HG02870 (cell line): ENCODE measurements around the gene SLC5A11.
"Not testable (repeated sequence)": the region's sequence is repeated elsewhere in the genome, so short reads cannot be mapped to it uniquely, and the experiment has no call there.

Source experiments
- ATAC-seq: cut with Tn5 transposase; IDR thresholded peaks from one replicate; pipeline ENCODE4 v1.9.1; 2021; ENCODE audit warnings: mild to moderate bottlenecking, moderate library complexity; ENCODE audit not compliant: unreplicated experiment

SLC5A11 gene, protein sequence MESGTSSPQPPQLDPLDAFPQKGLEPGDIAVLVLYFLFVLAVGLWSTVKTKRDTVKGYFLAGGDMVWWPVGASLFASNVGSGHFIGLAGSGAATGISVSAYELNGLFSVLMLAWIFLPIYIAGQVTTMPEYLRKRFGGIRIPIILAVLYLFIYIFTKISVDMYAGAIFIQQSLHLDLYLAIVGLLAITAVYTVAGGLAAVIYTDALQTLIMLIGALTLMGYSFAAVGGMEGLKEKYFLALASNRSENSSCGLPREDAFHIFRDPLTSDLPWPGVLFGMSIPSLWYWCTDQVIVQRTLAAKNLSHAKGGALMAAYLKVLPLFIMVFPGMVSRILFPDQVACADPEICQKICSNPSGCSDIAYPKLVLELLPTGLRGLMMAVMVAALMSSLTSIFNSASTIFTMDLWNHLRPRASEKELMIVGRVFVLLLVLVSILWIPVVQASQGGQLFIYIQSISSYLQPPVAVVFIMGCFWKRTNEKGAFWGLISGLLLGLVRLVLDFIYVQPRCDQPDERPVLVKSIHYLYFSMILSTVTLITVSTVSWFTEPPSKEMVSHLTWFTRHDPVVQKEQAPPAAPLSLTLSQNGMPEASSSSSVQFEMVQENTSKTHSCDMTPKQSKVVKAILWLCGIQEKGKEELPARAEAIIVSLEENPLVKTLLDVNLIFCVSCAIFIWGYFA

DNA sequence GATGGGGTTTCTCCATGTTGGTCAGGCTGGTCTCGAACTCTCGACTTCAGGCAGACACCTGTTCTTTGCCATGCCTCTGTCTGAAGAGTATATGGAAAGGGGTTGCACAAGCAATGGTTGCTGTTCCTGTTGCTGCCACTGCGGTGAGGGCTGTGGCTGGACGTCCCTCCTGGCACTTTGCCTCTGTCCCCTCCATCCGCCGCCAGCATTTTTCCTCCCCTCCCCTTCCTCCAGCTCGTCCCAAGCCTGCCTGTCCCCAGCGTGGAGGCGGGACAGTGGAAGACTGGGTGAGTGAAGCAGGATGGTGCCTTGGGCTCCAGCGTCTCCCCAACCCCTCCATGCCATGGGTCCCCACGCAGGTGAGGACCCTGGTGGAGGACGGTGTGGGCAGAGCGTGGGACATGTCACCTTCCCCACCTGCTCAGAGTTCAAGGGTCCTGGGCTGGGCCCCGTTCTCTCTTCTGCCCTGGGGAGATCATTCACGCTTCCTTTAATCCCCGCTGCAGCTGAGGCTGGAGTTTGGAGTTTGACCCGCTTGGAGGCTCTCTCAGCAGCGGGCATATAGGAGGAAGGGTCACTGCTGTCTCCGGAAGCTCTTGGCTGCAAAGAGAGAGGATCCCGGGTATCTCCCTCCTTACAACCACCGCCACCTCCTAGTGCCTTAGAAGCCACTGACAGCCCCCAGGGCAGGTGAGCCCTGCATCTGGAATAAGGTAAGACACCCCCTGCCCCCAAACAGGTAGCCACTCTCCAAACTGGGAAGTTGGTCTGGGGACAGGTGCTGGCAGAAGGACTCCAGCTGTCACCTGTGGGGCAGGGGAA, at the start of gene SLC5A11:
Gene SLC5A11 (plus strand): TSS at position 238 of the 822 bp plus-strand sequence. CDS start 12,681 bp downstream, outside the sequence.
- no peak for ATAC-seq

DNA sequence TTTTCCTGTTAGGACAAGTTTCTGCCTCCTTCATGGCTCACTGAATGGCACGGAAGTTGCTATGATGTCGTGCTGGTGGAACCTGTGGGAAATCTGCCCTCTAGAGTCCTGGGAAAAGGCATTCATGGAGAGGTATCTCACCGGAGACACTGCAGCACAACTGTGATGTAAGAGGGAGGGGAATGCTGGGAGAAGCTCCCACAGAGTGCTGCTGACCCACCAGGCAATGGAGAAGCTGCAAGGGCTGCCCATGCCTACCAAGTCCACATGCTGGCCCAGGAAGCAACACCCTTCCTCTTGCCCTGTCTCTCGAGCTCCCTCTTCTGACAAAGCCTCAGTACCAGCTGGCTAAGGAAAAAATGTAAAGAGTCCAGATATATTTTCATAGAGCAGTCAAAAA, 45.2 kb upstream of the SLC5A11 start:
- no peak for ATAC-seq

DNA sequence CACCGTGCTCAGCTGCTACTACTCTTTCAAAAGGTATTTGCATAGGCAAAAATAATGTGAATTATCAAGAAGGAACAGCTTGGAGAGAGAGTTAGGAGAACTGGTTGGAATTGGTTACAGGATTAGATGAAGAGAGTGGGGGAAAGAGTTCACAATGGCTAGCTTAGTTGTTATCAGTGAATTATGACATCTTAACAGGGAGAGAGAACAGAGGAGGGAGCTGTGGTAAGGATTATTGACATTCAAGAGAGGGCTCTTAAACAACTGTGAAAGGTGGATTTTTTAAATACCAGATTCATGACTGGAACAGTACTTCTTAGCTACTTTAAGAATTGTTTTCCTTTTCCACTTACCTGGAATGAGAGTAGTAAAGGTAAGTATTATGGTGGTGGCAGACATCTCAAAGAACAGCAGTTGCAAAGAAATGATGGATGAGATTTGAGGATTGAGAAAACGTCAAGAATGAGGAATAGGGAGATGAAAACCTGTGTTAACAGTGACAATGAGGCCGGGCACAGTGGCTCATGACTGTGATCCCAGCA, 43.9 kb upstream of the SLC5A11 start:
- ATAC-seq = no peak

DNA sequence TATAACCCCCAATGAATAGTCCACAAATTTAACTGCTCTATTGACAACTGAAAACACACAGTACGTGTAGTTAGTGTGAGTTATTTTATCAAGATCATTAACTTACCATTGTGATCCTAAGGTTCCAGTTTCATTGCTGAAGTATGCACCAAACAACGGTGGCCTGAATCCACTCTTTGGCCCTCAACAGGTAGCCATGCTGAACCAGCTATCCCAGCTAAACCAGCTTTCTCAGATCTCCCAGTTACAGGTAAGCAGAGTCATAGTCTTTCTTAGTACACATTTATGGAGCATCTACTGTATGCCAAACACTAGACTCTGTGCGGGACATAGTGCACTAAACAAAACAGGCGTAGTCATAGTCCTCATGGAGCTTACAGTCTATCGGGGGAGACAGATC, 40.3 kb upstream of the SLC5A11 start:
- no peak for ATAC-seq

DNA sequence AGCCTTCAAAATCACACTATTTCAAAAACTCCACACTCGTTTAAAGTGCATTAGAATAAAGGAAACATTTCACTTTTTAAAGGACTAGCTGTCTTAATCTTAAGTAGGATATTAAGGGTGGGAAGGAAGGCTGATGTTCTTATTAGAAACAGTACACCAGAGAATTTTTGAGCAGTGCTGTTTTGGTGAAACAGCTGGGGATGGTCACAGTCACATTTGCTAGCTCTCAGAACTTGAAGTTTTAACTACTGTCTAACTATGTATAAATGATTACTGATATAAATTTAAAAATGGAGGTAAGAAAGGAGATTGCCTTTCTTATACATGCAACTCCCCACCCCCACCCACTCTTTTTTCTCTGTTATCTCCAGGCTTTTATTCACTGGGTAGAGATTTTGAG, 38.5 kb upstream of the SLC5A11 start:
- ATAC-seq = no peak

DNA sequence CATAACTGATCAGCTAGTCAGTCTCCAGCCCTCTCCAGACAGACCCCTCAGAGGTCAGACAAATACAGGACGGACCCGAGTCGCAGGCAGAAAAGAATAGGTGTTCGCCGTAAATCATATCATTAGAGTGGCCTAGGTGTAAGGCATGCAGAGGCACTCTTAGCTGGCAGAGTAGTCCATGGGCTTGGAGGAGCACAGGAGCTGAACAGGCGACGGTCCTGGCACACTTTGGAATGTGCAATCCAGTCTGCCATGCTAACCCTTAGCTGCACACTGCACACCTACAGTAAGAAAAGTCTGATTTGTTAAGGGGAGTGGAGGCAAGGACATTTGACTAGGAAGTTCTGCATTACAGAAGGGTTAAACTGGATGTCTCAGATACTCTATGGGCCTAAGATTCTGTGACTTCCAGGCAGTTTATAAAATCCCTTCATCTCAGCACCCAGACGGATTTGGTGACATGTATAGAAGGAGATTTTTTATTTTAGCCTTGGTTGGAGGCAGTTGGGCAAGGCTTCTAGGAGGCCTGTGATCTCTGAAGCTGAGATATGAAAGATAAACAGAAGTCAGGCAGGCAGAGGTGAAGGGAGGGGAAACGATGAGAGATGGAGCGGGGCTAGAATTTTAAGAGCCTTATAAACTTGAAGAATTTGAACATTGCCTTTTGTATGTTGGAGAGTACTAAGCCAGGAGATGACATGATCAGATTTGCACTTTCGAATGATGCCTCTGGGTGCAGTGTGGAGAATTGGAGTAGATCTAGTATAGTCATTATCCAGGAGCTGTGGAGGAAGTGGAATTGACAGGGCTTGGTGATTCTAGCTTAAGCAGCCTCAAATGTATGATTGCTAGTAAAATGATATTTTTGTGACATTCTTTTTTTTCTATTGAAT, 34.6 kb upstream of the SLC5A11 start:
- ATAC-seq = no peak

DNA sequence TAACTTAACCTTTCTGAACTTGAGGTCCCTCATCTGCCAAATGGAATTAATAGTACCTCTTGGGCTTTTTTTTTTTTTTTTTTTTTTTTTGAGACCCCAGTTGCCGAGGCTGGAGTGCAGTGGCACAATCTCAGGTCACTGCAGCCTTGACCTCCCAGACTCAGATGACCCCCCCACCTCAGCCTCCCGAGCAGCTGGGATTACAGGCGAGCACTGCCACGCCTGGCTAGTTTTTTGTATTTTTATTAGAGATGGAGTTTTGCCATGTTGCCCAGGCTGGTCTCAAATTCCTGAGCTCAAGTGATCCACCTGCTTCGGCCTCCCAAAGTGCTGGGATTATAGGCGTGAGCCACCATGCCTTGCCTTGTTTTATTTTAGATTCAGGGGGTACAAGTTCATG, 33.0 kb upstream of the SLC5A11 start:
- ATAC-seq = not testable (repeated sequence)

DNA sequence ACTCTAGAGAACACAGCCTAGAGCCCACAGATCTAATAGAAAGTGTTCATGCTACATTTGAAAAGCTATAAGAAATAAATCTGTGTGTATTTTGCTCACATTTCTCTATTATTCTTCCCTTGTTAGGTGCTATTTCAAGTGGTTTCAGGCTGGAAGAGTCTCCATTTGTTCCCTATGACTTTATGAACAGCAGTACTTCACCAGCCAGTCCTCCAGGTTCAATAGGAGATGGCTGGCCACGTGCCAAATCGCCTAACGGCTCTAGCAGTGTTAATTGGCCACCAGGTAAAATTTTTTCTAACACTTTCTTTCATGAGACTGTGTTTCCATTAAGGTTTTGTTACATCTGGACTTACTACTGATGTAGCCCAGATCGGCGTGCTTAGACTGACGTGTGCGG, 30.7 kb upstream of the SLC5A11 start:
- ATAC-seq = no peak

DNA sequence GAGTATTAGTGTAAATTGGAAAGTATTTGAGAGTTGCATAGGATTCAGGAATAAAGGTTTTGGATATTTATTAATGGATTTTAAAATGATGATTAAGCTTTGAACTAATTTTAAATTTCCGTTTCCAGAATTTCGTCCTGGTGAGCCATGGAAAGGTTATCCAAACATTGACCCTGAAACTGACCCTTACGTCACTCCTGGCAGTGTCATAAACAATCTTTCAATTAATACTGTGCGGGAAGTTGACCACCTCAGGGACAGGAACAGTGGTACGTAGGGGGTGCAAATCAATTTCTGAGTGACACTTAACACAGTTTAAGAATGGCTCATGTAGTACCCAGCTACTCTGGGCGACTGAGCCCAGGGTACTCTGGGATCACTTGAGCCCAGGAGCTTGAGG, 29.1 kb upstream of the SLC5A11 start:
- ATAC-seq = no peak

DNA sequence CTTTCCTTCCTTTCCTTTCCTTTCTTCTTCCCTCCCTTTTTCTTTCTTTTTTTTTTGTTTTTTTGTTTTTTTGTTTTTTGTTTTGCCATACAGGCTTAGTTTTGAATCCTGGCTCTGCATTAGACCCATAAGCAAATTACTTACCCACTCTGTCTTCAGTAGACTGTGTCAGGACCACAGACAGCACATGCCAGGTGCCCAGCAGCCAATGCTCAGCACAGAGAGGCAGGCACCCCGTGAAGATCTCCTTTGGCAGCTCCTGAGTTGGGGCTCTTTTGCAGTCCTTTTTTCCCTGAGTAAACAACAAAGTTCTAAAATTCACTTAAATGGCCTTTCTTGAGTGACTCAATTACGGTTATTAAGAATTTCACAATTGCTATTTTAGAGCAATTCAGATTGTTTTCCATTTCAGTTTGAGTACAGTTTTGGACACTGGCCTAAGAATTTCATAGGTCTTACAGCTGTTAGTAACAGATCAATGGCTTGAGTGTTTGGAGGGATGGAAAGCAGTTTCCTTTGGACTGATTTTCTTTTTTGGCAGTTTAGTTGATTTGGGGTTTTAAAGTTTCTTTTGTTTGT, 26.2 kb upstream of the SLC5A11 start:
- ATAC-seq = no peak

DNA sequence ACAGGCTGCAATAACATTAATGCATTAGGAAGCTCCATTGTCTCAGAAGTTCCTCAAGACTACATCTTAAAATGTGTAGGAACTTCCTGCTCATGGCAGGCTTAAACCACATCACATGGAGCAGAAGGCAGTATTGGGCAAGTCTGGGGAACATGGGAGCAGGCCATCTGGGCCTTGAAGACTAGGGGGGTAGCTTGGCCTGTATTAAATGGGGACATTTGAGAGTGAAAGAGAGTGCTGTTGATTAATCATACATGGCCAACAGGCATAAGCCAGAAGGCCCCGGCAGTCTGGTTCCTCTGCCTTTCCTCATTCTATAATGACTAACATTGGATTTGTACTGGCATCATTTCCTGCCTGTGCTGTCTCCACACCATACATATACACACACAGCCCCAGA, 25.2 kb upstream of the SLC5A11 start:
- ATAC-seq = no peak

DNA sequence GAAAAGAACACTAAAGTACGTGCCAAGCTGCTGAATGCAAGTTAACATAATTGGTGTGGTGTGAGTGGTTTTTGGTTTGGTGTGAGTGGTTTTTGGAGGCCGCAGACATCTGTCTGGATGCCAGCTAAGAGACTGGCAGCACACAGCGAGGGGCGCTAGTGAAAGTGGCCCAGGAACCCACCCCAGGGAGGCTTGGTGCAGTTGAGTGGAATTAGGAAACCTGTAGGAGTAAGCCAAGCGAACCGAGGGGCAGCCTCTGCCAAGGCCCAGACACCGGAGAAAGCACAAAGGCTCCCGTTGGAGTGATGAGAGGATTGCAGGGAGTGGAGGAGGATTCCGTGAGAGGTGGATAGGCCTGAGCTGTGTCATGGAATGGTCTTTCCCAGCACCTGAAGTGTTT, 24.6 kb upstream of the SLC5A11 start:
- ATAC-seq = no peak

DNA sequence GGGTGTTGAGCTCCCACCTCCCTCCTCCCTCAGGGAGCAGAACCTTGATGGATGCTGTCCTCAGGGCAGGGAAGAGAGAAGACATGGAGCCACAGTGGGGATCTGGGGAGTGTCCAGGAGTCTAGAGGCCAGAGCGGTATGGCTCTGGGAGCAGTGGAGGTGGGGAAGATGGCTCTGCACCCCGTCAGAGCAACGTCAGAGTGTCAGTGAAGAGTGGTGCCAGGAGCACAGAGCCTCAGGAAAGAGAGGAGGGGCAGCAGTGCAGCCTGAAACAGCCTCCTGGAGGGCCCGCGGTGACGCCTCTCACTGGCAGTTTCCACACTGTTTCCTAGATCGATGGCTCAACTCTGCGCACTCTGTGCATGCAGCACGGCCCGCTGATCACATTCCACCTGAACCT, 23.2 kb upstream of the SLC5A11 start:
- no peak for ATAC-seq

DNA sequence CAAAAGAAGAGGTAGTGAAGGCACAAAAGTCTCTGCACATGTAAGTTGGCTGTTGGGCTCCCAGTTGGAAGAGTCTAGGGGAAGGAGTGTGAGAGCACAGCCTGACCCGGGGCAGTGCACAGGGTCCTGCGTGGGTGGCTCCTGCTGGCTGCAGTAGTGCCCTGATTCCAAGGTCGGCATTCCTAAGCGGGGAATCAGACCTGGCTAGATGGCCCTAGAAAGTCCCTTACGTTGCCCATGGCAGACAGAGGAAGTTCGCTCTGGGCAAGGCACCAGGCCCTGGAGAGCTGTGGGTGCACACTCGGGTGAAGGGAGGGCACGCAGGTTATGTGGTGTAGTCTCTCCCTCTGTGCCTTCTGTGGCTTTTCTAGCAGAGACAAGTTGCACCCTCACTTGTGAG, 22.8 kb upstream of the SLC5A11 start:
- no peak for ATAC-seq

DNA sequence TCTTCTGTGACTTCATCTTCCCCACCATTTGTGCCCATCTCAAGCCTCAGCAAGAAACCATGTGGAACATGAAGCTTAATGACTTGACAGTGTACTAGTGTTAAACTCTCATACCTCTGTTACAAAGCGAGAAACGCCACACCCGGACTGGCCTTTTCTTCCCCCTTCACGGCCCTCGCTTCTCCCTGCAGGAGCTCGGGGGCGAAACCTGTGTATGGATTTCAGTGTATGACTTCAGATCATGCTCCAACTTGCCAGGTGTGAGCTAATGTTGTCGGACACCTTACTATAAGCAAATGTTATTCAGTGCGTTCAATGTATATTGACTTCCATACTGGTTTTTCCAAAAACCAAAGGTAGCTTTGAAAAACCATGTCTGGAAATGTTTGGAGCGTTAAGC, 20.1 kb upstream of the SLC5A11 start:
- ATAC-seq = no peak

DNA sequence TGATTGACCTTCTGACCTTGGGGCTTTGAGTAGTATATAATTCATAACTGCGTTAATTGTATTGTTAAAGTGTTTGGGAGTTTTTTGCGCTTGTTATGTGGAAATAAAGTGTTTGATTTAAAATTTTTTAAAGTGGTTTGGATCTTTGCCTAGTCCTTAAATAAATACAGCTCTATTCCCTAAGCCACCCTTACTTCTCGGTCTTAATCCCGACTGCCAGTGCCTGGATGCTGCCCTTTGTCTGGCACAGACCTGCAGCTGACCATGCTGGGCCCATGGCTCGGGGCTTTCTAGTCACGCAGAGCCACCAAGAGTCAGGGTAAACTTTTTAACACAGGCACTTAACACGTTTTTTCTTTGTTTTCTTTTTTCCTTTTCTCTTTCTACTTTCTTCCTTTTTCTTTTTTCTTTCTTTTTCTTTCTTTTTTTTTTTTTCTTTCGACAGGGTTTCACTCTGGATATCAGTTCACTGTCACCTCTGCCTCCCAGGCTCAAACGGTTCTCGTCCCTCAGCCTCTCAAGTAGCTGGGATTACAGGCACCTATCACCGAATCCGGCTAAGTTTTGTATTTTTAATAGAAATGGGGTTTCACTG, 19.6 kb upstream of the SLC5A11 start:
- no peak for ATAC-seq

DNA sequence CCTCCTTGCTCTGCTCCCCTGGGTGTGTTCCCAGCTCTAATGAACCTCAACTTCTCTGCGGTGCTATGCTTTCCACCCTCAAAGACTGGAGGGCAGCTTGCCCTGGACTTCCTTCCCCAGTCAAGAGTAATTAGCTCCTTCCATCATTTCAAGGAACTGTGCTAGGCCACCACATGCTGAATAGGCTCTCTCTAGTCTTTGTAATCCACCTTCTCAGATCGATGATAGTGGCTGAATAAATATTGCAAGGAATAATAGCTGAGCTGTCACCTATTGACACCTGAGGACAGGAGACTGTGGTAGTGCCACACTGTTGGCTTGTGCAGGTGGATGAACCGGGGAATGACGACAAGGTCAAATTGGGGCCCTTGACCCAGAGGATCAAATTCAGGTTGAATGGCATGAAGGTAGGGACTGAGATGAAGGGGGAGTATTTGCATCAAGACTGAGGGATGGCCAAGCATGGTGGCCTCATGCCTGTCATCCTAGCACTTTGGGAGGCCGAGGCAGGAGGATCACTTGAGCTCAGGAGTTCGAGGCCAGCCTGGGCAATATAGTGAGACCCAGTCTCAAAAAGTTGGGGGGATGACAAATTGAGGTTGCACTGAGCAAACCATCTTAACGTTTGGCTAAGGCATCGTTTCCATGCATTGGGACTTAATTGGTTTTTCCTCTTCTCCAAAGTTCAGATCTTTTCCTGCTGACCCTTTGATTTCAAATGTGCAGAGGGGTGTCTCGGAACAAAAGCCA, 18.8 kb upstream of the SLC5A11 start:
- ATAC-seq = no peak

DNA sequence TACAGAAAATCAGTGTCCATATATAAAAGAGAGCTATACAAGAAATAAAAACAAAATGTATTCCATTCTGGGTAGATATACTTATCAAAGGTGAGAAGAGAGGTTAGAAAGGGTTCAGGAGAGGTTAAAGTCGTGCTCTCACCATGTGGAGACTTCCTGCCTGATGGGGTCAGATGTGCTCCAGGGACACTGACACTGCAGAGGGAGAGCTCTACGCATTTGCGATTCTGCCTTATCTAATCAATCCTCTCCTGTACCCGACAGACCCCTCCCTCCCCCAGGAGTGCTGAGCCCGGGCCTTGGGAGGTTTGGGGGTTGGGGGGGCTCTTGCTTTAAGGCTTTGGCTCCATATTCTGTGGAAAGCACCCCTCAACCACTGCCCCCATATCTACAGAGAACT, 16.6 kb upstream of the SLC5A11 start:
- ATAC-seq = no peak

DNA sequence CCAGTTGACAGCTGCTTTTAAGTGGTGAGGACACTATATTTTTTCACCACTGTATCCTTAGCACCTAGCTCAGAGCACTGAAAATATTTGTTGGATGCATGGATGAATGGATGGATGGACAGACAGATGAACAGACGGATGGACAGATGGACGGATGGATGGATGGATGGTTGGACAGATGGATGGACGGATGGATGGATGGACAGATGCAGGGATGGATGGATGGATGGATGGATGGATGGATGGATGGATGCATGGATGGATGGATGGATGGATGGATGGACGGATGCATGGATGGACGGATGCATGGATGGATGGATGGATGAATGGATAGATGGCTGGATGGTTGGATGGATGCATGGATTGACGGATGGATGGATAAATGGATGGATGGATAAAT, 12.4 kb upstream of the SLC5A11 start:
- ATAC-seq = no peak
